ENCODE data around the gene DHX32.
"Not testable (repeated sequence)": the region's sequence is repeated elsewhere in the genome, so short reads cannot be mapped to it uniquely, and the experiment has no call there.

Gene DHX32

GRCh38 chr10:125881192-125881591 is at the start of gene DHX32:
Gene DHX32 (minus strand): TSS chr10:125881292. CDS start chr10:125880824, 468 bp downstream.
- no peak for ATAC-seq
- H3K4me3 Mint-ChIP-seq: no peak within 1 kb of the TSS
- no peak for DNase-seq (ENCODE audit: low spot score in 2 of 2)
- no peaks in the 10 kb centered on the region for H3K4me1 Mint-ChIP-seq
- no peak within 1 kb of the TSS for H3K27ac Mint-ChIP-seq
- peaks cover 1% of the 10 kb centered on the region for H3K9me3 Mint-ChIP-seq
- peaks cover 13% of the 10 kb centered on the region for H3K36me3 Mint-ChIP-seq

DNA sequence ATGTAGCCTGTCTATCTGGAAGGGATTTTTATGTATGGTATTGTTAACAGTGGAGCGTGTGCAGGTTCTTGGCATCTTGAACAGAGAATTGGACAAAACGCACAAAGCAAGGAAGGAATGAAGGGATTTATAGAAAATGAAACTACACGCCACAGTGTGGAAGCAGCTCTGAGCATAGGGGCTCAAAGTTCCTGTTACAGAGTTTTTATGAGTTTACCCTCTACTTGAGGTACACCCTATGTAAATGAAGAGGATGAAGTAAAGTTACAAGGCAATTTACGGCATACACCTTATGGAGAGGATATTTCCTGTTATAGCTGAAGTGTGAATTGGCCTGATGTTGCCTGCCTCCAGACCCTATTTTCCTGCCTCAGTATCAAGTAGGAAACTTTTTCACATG is 48.5 kb upstream of the DHX32 start:
- Mint-ChIP-seq H3K9me3 (no peaks in the 10 kb centered on the region), H3K4me3 (no peak overlapping the region), H3K27ac (no peak overlapping the region), H3K36me3 (no peaks in the 10 kb centered on the region), H3K4me1 (no peaks in the 10 kb centered on the region)
- ATAC-seq (no peak), DNase-seq (ENCODE audit: low spot score in 2 of 2) (no peak)

- DNase-seq (ENCODE audit: low spot score in 2 of 2) (no peak), ATAC-seq (no peak)
- no peaks in the 10 kb centered on the region for H3K4me1 Mint-ChIP-seq
- H3K9me3 Mint-ChIP-seq: no peaks in the 10 kb centered on the region
- H3K27ac Mint-ChIP-seq: no peak overlapping the region
- no peaks in the 10 kb centered on the region for H3K36me3 Mint-ChIP-seq
- no peak overlapping the region for H3K4me3 Mint-ChIP-seq
Observed at GRCh38 chr10:125928928-125929585, 48.0 kb upstream of the DHX32 start.

GRCh38 chr10:125927265-125927664 is 46.2 kb upstream of the DHX32 start:
- not testable (repeated sequence) for H3K4me3 Mint-ChIP-seq; ATAC-seq; DNase-seq (ENCODE audit: low spot score in 2 of 2); H3K9me3 Mint-ChIP-seq; H3K27ac Mint-ChIP-seq; H3K36me3 Mint-ChIP-seq; H3K4me1 Mint-ChIP-seq

DNA sequence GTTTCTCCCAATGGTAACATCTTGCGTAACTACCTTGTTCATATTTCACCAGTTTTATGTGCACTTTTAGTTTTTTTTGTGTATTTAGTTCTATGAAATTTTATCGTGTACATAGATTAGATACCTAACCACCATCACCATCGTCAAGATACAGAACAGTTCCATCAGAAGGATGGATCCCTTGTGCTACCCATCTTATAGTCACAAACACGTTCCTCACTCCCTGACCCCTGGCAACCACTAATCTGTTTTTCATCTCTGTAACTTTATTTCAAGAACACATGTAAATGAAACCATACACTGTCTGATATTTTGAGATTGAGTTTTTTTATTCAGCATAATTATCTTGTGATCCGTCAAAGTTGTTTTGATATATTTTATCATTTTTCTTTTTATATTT is 45.2 kb upstream of the DHX32 start:
- no peaks in the 10 kb centered on the region for H3K4me1 Mint-ChIP-seq
- H3K36me3 Mint-ChIP-seq: no peaks in the 10 kb centered on the region
- no peaks in the 10 kb centered on the region for H3K9me3 Mint-ChIP-seq
- no peak for ATAC-seq
- no peak overlapping the region for H3K27ac Mint-ChIP-seq
- H3K4me3 Mint-ChIP-seq: no peak overlapping the region
- no peak for DNase-seq (ENCODE audit: low spot score in 2 of 2)

DNA sequence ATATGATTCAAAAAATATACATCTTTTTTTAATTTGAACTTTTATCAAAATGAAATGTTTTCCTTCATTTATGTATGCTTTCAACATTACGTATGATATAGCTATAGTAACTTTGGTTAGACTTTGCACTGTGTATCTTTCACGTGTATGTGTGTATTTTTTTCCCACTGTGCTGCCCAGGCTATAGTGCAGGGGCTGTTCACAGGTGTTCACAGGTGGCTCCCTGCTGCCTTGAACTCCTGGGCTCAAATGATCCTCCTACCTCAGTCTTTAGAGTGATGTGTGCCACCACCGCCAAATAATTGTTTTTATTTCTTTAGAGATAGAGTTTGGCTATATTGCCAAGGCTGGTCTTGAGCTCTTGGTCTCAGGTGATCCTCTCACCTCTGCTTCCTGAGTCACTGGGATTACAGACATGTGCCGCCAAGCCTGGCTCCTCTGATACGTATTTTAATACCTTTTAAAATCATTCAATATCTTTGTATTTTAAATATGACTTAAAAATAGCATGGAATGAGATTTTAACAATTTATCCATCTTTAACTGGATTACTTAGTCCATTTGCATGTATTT is 44.3 kb upstream of the DHX32 start:
- ATAC-seq (no peak), DNase-seq (ENCODE audit: low spot score in 2 of 2) (no peak)
- Mint-ChIP-seq H3K36me3 (no peaks in the 10 kb centered on the region), H3K27ac (no peak overlapping the region), H3K4me1 (no peaks in the 10 kb centered on the region), H3K4me3 (no peak overlapping the region), H3K9me3 (no peaks in the 10 kb centered on the region)

- H3K27ac Mint-ChIP-seq; H3K4me3 Mint-ChIP-seq; H3K4me1 Mint-ChIP-seq; ATAC-seq; DNase-seq (ENCODE audit: low spot score in 2 of 2); H3K9me3 Mint-ChIP-seq; H3K36me3 Mint-ChIP-seq: not testable (repeated sequence)
Observed at GRCh38 chr10:125921643-125922306, 40.7 kb upstream of the DHX32 start.

GRCh38 chr10:125917704-125918361 is 36.7 kb upstream of the DHX32 start:
- not testable (repeated sequence) for ATAC-seq

DNA sequence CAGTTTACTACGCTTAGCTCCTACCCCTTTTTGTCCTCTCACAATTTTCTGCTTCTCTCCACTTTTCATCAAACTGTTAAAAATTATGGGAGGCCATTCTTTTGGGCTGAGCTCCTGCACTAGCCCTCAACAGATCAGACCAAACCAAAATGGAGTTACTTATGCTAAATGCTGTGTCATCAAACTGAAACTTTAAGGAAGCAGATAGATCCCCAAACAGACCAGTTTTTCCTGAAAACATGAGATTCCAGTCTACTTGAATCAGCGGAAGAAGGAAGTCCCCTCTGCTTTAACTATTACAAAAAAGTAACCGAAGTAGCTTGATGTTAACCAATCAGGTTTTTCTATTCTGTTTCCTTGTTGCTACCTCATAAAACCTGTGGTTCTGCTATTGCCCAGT is 35.9 kb upstream of the DHX32 start:
- H3K9me3 Mint-ChIP-seq: peaks cover 3% of the 10 kb centered on the region
- DNase-seq (ENCODE audit: low spot score in 2 of 2): no peak
- no peak for ATAC-seq
- H3K27ac Mint-ChIP-seq: no peak overlapping the region
- H3K4me3 Mint-ChIP-seq: no peak overlapping the region
- H3K36me3 Mint-ChIP-seq: no peaks in the 10 kb centered on the region
- H3K4me1 Mint-ChIP-seq: no peaks in the 10 kb centered on the region

More at GRCh38 chr10:125917704-125918361, 36.7 kb upstream of the DHX32 start:
- not testable (repeated sequence) for DNase-seq (ENCODE audit: low spot score in 2 of 2); H3K36me3 Mint-ChIP-seq; H3K4me3 Mint-ChIP-seq; H3K9me3 Mint-ChIP-seq; H3K27ac Mint-ChIP-seq; H3K4me1 Mint-ChIP-seq

DNA sequence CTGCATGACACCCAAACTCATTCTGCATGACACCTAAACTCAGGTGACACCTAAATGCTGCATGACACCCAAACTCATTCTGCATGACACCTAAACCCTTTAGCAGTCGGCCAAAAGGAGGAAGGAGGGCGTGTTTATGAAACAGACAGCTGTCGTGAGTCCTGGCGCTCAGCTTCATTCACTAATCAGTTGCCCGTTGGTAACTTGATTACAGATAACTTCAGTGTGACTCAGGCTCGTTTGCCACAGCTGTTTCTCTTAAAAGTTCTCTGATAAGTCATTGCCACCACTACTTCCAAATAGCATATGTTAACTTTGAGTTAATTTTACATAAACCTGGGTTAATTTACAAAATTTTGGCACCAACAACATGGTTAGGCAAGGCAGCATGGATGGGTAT is 32.2 kb upstream of the DHX32 start:
- DNase-seq (ENCODE audit: low spot score in 2 of 2); ATAC-seq; H3K9me3 Mint-ChIP-seq; H3K36me3 Mint-ChIP-seq; H3K4me3 Mint-ChIP-seq; H3K27ac Mint-ChIP-seq; H3K4me1 Mint-ChIP-seq: not testable (repeated sequence)

- DNase-seq (ENCODE audit: low spot score in 2 of 2) (no peak), ATAC-seq (no peak)
- no peaks in the 10 kb centered on the region for H3K36me3 Mint-ChIP-seq
- no peak overlapping the region for H3K27ac Mint-ChIP-seq
- H3K4me3 Mint-ChIP-seq: no peak overlapping the region
- no peaks in the 10 kb centered on the region for H3K4me1 Mint-ChIP-seq
- H3K9me3 Mint-ChIP-seq: no peaks in the 10 kb centered on the region
Observed at GRCh38 chr10:125911990-125912389, 30.9 kb upstream of the DHX32 start.

DNA sequence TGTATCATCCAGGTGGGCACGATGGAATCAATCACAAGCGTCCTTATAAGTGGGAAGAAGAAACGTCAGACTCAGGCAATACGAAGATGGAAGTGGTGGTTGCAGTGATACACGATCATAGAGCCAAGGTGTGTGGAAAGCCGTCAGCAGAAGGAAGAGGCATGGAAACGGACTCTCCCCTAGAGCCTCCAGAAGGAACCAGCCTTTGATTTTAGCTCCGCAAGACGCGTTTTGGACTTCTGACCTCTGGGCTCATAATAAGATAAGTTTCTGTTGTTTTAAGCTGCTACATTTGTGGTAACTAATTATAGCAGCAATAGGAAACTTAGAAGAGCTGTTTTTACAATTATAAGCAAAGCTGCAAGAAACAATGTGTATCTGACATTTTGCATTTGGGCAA is 30.1 kb upstream of the DHX32 start:
- Mint-ChIP-seq H3K4me3 (no peak overlapping the region), H3K9me3 (no peaks in the 10 kb centered on the region), H3K27ac (no peak overlapping the region), H3K4me1 (no peaks in the 10 kb centered on the region), H3K36me3 (no peaks in the 10 kb centered on the region)
- ATAC-seq (no peak), DNase-seq (ENCODE audit: low spot score in 2 of 2) (no peak)

DNA sequence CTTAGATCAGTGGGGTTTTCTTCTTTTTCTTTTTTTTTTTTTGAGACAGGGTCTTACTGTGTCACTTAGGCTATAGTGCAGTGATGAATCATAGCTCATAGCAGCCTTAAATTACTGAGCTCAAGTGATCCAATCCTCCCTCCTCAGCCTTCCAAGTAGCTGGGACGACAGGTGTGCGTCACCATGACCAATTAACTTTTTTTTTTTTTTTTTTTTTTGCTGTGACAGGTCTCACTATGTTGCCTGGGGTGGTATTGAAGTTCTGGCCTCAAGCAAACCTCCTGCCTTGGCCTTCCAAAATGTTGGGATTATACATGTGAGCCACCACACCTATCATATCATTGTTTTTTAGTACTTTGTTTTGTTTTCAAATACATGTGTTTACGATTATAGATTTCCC is 28.4 kb upstream of the DHX32 start:
- H3K4me3 Mint-ChIP-seq; H3K4me1 Mint-ChIP-seq; H3K27ac Mint-ChIP-seq; DNase-seq (ENCODE audit: low spot score in 2 of 2); H3K9me3 Mint-ChIP-seq; ATAC-seq; H3K36me3 Mint-ChIP-seq: not testable (repeated sequence)

DNA sequence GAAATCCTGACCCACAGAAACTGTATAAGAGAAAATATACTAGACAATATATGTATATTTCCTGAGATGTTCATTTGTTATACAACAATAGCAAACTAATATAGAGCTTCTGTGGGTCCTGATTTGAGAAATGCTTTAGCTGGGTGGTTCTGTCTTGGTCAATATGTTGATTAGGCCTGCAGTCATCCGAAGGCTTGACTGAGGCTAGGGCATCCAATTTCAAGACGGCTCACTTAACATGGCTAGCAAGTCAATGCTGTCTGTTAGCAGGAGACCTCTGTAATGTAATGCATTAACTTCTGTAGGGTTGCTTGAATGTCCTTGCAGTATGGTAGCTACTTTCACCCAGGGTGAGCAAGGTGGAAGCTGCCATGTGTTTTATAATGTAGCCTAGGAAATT is 27.7 kb upstream of the DHX32 start:
- not testable (repeated sequence) for H3K4me3 Mint-ChIP-seq; H3K9me3 Mint-ChIP-seq; H3K27ac Mint-ChIP-seq; H3K36me3 Mint-ChIP-seq; ATAC-seq; H3K4me1 Mint-ChIP-seq; DNase-seq (ENCODE audit: low spot score in 2 of 2)

DNA sequence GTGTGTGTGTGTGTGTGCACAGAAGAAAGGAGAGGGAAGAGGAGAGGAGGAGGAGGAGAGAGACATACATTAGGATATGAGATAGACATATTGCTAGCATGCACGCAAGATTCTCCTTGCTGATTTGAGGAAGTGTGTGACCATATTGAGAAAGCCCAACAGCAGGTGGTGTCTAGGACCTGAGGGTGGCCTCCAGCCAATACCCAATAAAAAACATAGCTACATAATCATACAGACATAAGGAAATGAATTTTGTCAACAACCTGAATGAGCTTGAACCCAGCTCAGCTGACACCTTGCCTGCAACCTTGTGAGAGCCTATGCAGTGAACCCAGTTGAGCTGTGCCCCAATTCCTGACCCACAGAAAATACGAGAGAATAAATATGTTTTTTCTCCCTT is 26.5 kb upstream of the DHX32 start:
- not testable (repeated sequence) for H3K4me1 Mint-ChIP-seq; H3K36me3 Mint-ChIP-seq; H3K4me3 Mint-ChIP-seq; DNase-seq (ENCODE audit: low spot score in 2 of 2); H3K9me3 Mint-ChIP-seq; ATAC-seq; H3K27ac Mint-ChIP-seq
